SU-DHL-6 (cell line): Measurements from ENCODE around the gene HRNR.

Experiments
- EZH2phosphoT487 ChIP-seq: fragments of 200-600 bp; sonication (generic), shearing (Covaris generic); conservative IDR thresholded peaks from 2 replicates; pipeline ENCODE4 v1.6.1; 2018; ENCODE audit warnings: mild to moderate bottlenecking, antibody characterized with exemption, low read length, moderate library complexity, mixed read lengths
- TF ChIP-seq, protein P1 (sequence below): fragments of 200-600 bp; sonication (generic); IDR thresholded peaks from one replicate; pipeline ENCODE4 v1.5.1; 2017; ENCODE audit warnings: antibody characterized with exemption, mild to moderate bottlenecking, low read length, moderate library complexity; ENCODE audit not compliant: insufficient read depth, poor library complexity, severe bottlenecking

- TF ChIP-seq, protein P1, sequence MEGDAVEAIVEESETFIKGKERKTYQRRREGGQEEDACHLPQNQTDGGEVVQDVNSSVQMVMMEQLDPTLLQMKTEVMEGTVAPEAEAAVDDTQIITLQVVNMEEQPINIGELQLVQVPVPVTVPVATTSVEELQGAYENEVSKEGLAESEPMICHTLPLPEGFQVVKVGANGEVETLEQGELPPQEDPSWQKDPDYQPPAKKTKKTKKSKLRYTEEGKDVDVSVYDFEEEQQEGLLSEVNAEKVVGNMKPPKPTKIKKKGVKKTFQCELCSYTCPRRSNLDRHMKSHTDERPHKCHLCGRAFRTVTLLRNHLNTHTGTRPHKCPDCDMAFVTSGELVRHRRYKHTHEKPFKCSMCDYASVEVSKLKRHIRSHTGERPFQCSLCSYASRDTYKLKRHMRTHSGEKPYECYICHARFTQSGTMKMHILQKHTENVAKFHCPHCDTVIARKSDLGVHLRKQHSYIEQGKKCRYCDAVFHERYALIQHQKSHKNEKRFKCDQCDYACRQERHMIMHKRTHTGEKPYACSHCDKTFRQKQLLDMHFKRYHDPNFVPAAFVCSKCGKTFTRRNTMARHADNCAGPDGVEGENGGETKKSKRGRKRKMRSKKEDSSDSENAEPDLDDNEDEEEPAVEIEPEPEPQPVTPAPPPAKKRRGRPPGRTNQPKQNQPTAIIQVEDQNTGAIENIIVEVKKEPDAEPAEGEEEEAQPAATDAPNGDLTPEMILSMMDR = no peak
- no peak for TF ChIP-seq EZH2phosphoT487
Observed at GRCh38 chr1:152197361-152197941, 26.5 kb downstream of the HRNR start.
